HEK293 (cell line): ENCODE data around the gene CFAP53.

Experiments
- YY1 ChIP-seq: fragments of 450-650 bp; formaldehyde crosslinking; IDR thresholded peaks from 2 replicates; pipeline ENCODE4 v1.5.1; 2018; ENCODE audit warnings: missing biosample characterization, missing genetic modification characterization
- ZNF146 ChIP-seq: fragments of 450-650 bp; formaldehyde crosslinking; IDR thresholded peaks from 2 replicates; pipeline ENCODE4 v1.5.1; 2016; ENCODE audit warnings: missing biosample characterization, missing genetic modification characterization
- ZNF660 ChIP-seq: fragments of 450-650 bp; IDR thresholded peaks from 2 replicates; pipeline ENCODE4 v1.5.1; 2018; ENCODE audit warnings: missing biosample characterization, mild to moderate bottlenecking, missing genetic modification characterization
- ZNF76 ChIP-seq: fragments of 450-650 bp; formaldehyde crosslinking; IDR thresholded peaks from 2 replicates; pipeline ENCODE4; 2016; ENCODE audit warnings: low read depth, missing biosample characterization, missing genetic modification characterization, borderline replicate concordance
- ZNF791 ChIP-seq: fragments of 450-650 bp; formaldehyde crosslinking; IDR thresholded peaks from 2 replicates; pipeline ENCODE4 v1.5.1; 2016; ENCODE audit warnings: missing biosample characterization, missing genetic modification characterization

DNA sequence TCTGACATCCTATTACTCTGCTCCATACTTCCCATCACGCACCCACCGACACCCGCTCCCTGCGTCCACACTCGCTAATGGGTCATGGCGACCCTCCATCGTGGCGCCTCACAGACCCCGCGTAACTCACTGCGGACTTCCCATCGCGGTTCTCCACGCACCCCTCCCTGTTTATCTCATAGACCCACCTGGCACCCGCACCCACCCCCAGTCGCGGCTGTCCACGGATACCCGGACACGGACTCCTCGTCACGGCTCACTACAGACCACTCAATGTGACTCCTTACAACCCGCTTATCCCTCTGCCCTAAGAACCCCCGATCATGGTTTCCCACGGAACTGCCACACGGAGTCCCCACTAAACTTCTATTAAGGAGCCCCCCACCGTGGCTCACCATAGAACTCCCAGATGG lies 20.7 kb upstream of the CFAP53 start:
- TF ChIP-seq ZNF791 (tag by site-specific recombination) (no peak), ZNF660 (tag by site-specific recombination) (no peak), YY1 (tag by site-specific recombination) (no peak), ZNF76 (tag by site-specific recombination) (peak; percentile 73; the same call in 1 of the 2 replicates), ZNF146 (tag by site-specific recombination) (no peak)
